HepG2 (cell line): ENCODE results near the gene ANKRD40. TPM values are rescaled to one million over a fixed set of nuclear protein-coding genes. Genes with fewer than 3 reads are reported as not detected.
A peak's percentile ranks its signal among the peaks of the same experiment; 100 is the strongest.

Experiments used
- GTF3A ChIP-seq: sonication (generic); formaldehyde crosslinking; conservative IDR thresholded peaks from 2 replicates; pipeline ENCODE4 v1.4.0; 2020; ENCODE audit warnings: mild to moderate bottlenecking, missing genetic modification reagents
- HMGXB3 ChIP-seq: sonication (generic); formaldehyde crosslinking; IDR thresholded peaks from 2 replicates; pipeline ENCODE4 v1.4.0; 2020; ENCODE audit warnings: missing genetic modification reagents, borderline replicate concordance
- KLF12 ChIP-seq: sonication (generic); formaldehyde crosslinking; IDR thresholded peaks from 2 replicates; pipeline ENCODE4 v1.4.0; 2020; ENCODE audit warnings: missing genetic modification reagents, borderline replicate concordance
- NFE2L1 ChIP-seq: sonication (generic); formaldehyde crosslinking; IDR thresholded peaks from 2 replicates; pipeline ENCODE4 v1.4.0; 2020; ENCODE audit warnings: missing genetic modification reagents, mild to moderate bottlenecking, borderline replicate concordance
- TCF12 ChIP-seq, 2 experiments: fragments of 450-650 bp in 1 of 2; sonication (generic) in 1 of 2; formaldehyde crosslinking in 1 of 2; IDR thresholded peaks; 2 replicates each; pipeline versions ENCODE4 v1.6.1 to v1.8.0; 2017 to 2022; ENCODE audit warnings: antibody characterized with exemption in 1 of 2, mild to moderate bottlenecking in 1 of 2, missing genetic modification reagents in 1 of 2, moderate library complexity in 1 of 2
- ZFAT ChIP-seq: sonication (generic); formaldehyde crosslinking; conservative IDR thresholded peaks from 2 replicates; pipeline ENCODE4 v1.8.1; 2023; ENCODE audit warnings: missing genetic modification reagents, inconsistent platforms
- ZFP36L2 ChIP-seq: sonication (generic); formaldehyde crosslinking; IDR thresholded peaks from 2 replicates; pipeline ENCODE4 v1.4.0; 2020; ENCODE audit warnings: missing genetic modification reagents
- ZSCAN21 ChIP-seq: sonication (generic); formaldehyde crosslinking; IDR thresholded peaks from 2 replicates; pipeline ENCODE4 v1.8.0; 2022; ENCODE audit warnings: mild to moderate bottlenecking, missing genetic modification reagents, moderate library complexity, borderline replicate concordance
- polyA plus RNA-seq, 8 experiments: library from polyadenylated mRNA; depleted of rRNA in 3 of 8; stranded (reverse) in 7 of 8; unstranded in 1 of 8; fragments of >200 nt; fragmentation: Illumina TruSeq in 4 of 8; extraction: Trizol in 4 of 8; gene quantifications; 2 replicates each; pipeline versions ENCODE4 v1.2.1 to v1.2.3, GENCODE V29; 2011 to 2016; ENCODE audit warnings: low read depth in 4 of 8, missing spikeins in 1 of 8, mixed read lengths in 1 of 8; ENCODE audit not compliant: insufficient read depth in 1 of 8
- total RNA-seq, 5 experiments: library from RNA; depleted of rRNA; stranded (reverse); fragments of >200 nt; fragmentation: Illumina TruSeq; extraction: Trizol; gene quantifications; 2 replicates each; pipeline ENCODE4 v1.2.3, GENCODE V29; 2016; ENCODE audit warnings: low read depth in 1 of 5
- TF ChIP-seq, protein P1 (sequence below), 2 experiments: sonication (generic) in 1 of 2; formaldehyde crosslinking in 1 of 2; IDR thresholded peaks; 2 replicates each; pipeline versions ENCODE4 v1.6.1 to v1.9.0; 2014 to 2022; ENCODE audit warnings: antibody characterized with exemption in 1 of 2, borderline replicate concordance in 1 of 2, inconsistent platforms in 1 of 2, low read depth in 1 of 2, missing genetic modification reagents in 1 of 2
- TF ChIP-seq, protein P2 (sequence below): sonication (generic); formaldehyde crosslinking; conservative IDR thresholded peaks from 2 replicates; pipeline ENCODE4 v1.4.0; 2020; ENCODE audit warnings: missing genetic modification reagents
- TF ChIP-seq, protein P3 (sequence below): conservative IDR thresholded peaks from 2 replicates; pipeline ENCODE4 v1.6.1; 2018; ENCODE audit warnings: missing genetic modification reagents

Gene ANKRD40
- total and polyA plus RNA-seq, 2 of the 13 experiments (the other 11 are each of a cell fraction or from before 2014, with no cell fraction given), result 35.0 to 46.4 TPM

DNA sequence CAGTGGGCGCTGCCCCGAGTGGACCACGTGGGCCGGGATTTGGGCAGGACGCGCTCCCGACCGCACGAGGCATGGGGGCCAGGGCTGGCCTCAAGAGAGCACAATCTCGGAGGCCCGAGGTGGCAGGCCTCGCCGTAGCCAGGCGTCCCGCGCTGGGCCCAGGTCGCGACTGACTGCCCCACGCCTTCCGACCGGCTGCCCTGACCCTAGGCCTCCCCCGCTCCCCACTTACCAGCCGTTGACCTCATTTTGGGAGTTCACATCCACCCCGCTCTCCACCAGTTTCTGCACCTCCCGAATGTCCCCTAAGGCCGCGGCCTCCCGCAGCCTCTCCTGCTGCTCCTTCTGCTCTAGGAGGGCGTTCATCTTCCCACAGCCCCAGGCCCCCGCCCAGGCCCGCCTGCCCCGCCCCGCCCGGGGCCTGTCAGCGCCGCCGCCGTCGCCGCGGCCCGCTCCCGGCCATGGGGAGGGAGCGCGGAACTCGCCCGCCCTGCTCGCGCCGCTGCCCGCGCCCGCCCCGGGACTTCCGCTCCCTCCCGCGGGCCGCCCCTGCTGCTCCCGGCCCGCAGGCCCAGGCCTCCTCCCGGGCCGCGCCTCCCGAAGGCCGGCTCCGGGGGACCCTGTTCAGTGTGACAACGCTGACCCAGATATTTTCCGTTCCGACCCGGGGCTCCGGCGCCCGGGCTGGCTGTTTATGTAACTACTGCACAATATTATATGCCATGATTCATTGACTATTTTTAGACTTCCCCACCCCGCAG is at the start of gene ANKRD40 (continued):
- TF ChIP-seq, protein P1, sequence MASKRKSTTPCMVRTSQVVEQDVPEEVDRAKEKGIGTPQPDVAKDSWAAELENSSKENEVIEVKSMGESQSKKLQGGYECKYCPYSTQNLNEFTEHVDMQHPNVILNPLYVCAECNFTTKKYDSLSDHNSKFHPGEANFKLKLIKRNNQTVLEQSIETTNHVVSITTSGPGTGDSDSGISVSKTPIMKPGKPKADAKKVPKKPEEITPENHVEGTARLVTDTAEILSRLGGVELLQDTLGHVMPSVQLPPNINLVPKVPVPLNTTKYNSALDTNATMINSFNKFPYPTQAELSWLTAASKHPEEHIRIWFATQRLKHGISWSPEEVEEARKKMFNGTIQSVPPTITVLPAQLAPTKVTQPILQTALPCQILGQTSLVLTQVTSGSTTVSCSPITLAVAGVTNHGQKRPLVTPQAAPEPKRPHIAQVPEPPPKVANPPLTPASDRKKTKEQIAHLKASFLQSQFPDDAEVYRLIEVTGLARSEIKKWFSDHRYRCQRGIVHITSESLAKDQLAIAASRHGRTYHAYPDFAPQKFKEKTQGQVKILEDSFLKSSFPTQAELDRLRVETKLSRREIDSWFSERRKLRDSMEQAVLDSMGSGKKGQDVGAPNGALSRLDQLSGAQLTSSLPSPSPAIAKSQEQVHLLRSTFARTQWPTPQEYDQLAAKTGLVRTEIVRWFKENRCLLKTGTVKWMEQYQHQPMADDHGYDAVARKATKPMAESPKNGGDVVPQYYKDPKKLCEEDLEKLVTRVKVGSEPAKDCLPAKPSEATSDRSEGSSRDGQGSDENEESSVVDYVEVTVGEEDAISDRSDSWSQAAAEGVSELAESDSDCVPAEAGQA (IDR thresholded peaks at IDR 0.05; ENCODE audit: low read depth), result peak; percentile 64; the same call in 1 of the 2 replicates
- TF ChIP-seq, protein P1 (CRISPR knock-in tag; IDR thresholded peaks at IDR 0.05; ENCODE audit: borderline replicate concordance), result peak; percentile 76; the same call in 1 of the 2 replicates
- peak; percentile 64 for TF ChIP-seq HMGXB3
- no peak for TF ChIP-seq TCF12 (IDR thresholded peaks at IDR 0.05)
- TF ChIP-seq TCF12 (CRISPR knock-in tag; IDR thresholded peaks at IDR 0.05), result peak; percentile 11; the same call in 1 of the 2 replicates
- TF ChIP-seq GTF3A (CRISPR knock-in tag), result peak; percentile 68; the same call in 1 of the 2 replicates
- peak; percentile 82; the same call in 1 of the 2 replicates for TF ChIP-seq ZFAT (CRISPR knock-in tag)
- TF ChIP-seq NFE2L1 (CRISPR knock-in tag), result 0 out of 2 replicates have a peak, but pooled peaks have one; percentile 31
- TF ChIP-seq ZSCAN21 (CRISPR knock-in tag), result peak; percentile 31; the same call in 1 of the 2 replicates
- TF ChIP-seq, protein P2, sequence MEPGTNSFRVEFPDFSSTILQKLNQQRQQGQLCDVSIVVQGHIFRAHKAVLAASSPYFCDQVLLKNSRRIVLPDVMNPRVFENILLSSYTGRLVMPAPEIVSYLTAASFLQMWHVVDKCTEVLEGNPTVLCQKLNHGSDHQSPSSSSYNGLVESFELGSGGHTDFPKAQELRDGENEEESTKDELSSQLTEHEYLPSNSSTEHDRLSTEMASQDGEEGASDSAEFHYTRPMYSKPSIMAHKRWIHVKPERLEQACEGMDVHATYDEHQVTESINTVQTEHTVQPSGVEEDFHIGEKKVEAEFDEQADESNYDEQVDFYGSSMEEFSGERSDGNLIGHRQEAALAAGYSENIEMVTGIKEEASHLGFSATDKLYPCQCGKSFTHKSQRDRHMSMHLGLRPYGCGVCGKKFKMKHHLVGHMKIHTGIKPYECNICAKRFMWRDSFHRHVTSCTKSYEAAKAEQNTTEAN, result peak; percentile 59; the same call in 1 of the 2 replicates
- TF ChIP-seq, protein P3, sequence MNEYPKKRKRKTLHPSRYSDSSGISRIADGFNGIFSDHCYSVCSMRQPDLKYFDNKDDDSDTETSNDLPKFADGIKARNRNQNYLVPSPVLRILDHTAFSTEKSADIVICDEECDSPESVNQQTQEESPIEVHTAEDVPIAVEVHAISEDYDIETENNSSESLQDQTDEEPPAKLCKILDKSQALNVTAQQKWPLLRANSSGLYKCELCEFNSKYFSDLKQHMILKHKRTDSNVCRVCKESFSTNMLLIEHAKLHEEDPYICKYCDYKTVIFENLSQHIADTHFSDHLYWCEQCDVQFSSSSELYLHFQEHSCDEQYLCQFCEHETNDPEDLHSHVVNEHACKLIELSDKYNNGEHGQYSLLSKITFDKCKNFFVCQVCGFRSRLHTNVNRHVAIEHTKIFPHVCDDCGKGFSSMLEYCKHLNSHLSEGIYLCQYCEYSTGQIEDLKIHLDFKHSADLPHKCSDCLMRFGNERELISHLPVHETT (CRISPR knock-in tag), result peak; percentile 100
- TF ChIP-seq ZFP36L2 (CRISPR knock-in tag), result peak; percentile 91; the same call in 1 of the 2 replicates
- TF ChIP-seq KLF12 (CRISPR knock-in tag), result peak; percentile 90
